HTERT RPE-1 (cell line): ENCODE results near the gene MIER2.

Experiments used
- in situ Hi-C: fragments of 300-500 bp; cut with MboI; formaldehyde crosslinking; loops from 4 replicates; pipeline ENCODE4 v1.14.3; 2020; ENCODE audit warnings: low sequenced_read_pairs

The MIER2 gene

GRCh38 chr19:309206-309565 lies 35.4 kb downstream of the MIER2 start:
- in situ Hi-C loops, result no loop called here

DNA sequence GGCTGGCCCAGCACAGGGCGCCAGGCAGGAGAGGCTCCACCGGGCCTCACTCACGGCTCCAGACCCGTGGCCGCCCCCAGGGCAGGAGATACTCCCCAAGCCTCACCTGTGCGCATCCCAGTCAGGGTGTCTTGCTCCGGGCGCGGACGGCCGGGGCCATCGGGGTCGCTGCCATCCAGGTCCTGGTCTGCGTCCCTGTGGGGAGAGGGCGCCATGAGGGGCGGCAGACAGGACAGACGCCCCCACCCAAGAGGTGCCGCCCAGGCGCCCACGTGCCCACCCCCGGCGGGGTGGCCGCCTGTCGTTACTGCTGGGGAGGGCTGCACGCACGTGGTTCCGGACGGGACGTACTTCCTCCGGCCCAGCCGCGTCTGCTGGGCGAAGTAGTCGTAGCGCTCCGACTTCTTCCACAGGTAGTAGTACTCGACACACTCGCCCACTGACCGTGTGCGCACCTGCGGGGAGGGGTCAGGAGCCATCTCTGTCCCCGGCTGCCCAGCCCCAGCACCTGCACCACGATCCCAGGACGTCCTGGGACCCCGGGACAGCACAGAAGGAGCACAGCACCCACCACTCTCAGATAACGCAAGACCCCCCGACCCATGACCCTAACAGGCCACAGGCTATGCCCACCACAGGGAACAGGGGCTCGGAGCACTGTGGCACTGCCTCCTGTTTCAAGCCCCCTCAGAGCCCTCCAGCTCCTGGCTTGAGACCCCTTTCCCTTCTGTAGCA lies 36.0 kb downstream of the MIER2 start:
- in situ Hi-C loops, result no loop called here

DNA sequence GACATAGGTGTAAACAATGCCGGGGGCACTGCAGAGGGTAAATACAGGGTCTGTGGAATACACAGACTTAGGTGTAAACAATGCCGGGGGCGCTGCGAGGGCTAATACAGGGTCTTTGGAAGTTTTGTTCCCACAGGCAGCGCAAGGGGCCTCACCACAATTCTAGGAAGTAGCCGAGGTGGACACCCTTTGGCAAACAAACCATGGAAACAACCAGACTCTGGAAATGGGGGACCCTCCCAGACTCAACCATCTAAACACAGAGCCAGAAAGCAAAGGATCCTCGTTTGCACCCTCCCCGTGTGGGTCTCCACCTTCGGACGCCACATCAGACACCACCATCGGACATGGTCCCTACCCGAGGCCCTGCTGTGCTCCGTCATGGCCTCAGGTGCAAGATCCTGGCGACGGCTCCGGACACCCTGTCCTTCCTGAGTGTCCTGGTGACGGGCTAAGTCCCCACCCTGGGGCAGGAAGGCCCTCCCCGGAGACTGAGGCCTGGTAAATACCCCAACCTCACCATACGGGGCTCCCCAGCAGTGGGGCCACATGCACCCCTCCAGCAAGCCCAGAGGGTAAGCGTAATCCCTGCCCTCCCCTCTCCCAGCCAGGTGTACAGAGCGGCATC lies 36.7 kb downstream of the MIER2 start:
- in situ Hi-C loops, result no loop called here

- in situ Hi-C loops, result no loop called here
Observed at GRCh38 chr19:307111-307531, 37.5 kb downstream of the MIER2 start.

GRCh38 chr19:306151-306900 lies 38.3 kb downstream of the MIER2 start:
- in situ Hi-C loops, result no loop called here

- in situ Hi-C loops, result no loop called here
Observed at GRCh38 chr19:305240-306150, 39.1 kb downstream of the MIER2 start.

GRCh38 chr19:296476-297225 lies 47.9 kb downstream of the MIER2 start:
- in situ Hi-C loops, result no loop called here

DNA sequence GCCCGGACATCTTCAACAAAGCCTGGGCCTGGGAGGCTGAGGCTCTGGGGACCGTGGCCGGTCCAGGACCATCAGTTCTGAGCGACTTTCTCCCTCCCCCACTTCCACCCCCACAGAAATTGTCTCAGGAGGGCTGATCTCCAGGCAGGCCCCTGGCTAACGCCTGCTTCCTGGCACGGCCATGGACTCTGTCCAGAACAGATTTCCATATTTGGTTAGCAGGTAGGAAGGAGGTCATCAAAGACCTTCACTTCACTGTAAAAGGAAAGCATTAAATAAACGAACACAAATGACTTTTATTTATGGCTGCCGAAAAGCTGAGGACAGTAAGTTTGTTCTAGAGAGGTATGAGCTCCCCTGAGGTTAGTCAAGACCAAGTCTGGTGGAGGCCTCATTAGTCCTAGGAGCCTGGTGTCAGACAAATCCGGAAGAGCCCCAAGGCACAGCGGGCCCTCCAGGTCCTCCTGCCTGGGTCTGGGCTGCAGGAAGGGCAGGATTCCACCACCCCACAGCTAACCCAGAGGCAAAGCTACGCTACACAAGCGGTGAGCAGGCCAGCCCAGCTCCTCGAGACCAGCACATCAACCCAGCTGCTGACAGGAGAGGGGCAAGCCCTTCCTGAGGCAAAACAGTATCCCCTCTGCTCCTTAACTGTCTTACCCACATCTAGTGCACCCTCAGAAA lies 48.8 kb downstream of the MIER2 start:
- in situ Hi-C loops, result no loop called here

DNA sequence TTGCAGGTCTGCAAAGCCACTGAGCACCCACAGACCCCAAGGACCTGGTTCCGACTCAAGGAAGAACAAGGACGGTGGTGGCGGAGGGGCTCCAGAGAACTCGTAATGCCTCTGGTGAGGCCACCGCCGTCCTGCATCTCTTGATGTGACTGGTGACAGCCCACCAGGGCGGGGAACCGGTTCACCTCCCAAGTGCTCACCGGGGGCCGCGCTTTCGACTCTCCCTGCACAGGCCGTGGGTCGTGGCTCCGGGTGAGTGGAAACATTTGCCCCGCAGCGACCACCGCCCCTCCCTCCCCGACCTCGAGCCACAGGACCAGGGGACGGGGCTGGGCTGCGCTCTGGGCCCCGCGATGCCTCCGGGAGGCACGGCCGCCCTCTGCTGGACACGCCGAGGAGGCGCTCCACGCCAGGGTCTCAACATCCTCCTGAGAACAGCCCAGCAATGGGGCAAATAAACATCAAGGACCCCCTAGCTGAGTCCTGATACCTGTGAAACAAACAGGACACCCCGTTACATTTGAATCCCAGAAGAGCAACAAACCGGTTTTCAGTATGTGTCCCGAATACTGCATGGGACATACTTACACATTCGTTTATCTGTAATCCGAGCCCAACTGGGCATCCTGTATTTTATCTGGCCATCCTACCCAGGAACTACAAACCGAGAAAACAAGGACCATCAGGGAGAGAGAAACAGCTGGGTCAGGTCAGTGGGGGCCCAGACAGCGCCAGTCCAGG lies 49.5 kb downstream of the MIER2 start:
- in situ Hi-C loops, result no loop called here

- in situ Hi-C loops, result no loop called here
Observed at GRCh38 chr19:294341-294945, 50.2 kb downstream of the MIER2 start.

- in situ Hi-C loops, result no loop called here
Observed at GRCh38 chr19:293436-294110, 51.0 kb downstream of the MIER2 start.

- in situ Hi-C loops, result no loop called here
Observed at GRCh38 chr19:292951-293350, 51.6 kb downstream of the MIER2 start.

DNA sequence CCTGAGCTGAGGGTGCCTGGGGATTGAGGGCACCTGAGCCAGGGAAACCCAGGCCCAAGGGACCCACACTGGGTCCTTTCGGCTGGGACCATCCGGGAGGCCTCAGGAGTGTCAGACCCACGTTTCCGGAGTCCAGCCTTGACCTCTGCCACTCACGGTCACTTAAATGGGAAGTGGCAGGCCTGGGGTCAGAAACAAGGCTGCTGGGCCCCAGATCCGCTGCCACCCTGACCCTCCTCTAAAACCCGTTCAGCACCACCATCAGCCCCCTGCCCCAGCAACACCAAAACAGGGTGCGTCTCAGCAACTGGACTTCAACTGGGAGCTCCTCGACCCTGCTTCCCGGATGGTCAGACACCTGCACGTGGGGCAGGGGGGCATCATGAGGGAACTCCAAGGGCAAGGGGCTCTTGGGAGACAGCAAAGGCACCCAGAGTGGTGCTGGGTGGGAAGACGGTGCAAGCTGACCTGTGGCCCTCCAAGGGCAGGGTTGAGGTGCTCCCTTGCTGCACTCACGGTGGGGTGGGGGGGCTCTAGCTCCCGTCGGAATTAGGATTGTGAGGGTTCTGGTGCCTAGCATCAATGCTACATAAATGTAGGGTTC lies 52.2 kb downstream of the MIER2 start:
- in situ Hi-C loops, result no loop called here

DNA sequence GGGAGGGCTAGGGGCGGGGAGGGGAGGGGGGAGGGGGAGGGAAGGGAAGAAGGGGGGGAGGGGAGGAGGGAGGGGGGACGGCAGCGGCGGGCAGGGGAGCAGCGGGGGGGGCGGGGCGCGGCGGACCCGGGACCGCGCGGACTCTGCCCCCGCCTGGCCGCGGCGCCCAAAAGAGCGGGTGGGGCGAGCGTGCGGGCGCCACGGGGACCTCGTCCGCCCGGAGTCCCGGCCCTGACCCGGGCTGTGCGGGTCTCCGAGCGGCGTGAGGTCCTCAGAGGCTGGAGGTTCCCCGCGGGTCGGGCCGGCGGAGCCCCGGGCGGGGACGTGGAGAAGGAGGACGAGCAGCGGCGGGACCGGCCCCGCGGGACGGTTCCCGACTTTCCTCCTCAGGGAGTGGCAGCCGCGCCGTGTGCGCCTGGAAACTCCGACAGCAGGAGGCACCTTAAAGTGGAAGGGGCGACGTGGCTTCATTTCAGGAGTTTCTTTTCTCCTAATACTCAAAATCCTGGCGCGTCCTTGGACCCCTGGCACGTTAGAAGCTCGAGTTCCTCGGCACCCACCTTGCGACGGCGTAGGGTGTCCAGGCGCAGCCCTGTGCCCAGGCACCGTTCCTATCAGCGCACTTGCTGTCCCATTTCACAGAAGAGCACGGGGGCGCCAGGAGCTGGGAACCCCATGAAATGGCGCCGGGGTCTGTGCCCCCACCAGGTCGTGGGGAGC lies 52.9 kb downstream of the MIER2 start:
- in situ Hi-C loops, result no loop called here

- in situ Hi-C loops, result no loop called here
Observed at GRCh38 chr19:291006-291521, 53.5 kb downstream of the MIER2 start, which contains the start of gene PLPP2. Gene PLPP2, minus strand, starts transcription at chr19:291403. Its CDS starts 67 bp downstream, at chr19:291336.

- in situ Hi-C loops, result no loop called here
Observed at GRCh38 chr19:290372-291005, 54.1 kb downstream of the MIER2 start.
